Left renal cortex interstitium (tissue), 4 donors: ENCODE results near the gene SETD6. TPM values are rescaled to one million over a fixed set of nuclear protein-coding genes. Genes with fewer than 3 reads are reported as not detected.

Experiments used
- DNase-seq, 4 donors: peaks; one replicate each; pipeline ENCODE4 v3.0.0-alpha.2; 2013; ENCODE audit warnings: low read depth in 4 of 4, low spot score in 2 of 4, missing footprints in 1 of 4
- polyA plus RNA-seq, 4 donors: library from polyadenylated mRNA; unstranded; fragments of 120-200 nt; gene quantifications; one replicate each; pipeline ENCODE4 v1.2.1, GENCODE V29; 2013; ENCODE audit not compliant: insufficient read length in 4 of 4

Gene SETD6
- polyA plus RNA-seq, 4 donors: 22.4 to 51.2 (median 35.1) TPM

DNA sequence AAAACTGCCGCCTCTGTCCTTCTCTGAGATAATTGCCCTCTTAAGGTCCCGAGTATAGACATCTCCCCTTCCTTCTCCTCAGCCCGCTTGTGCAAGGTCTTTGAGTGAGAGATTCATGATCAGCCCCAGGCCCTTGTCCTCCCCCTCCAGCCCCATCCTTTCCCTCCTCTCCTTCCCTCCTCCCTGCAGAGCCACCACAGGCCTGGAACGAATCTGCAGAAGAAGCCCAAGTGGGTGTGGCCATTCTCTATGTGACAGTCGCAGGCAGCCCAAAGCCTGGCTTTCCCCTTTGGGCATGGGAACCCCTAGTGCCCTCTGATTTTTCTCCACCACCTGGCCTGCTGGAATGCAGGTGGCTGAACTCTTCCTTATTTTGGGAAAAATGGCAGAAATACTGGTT, 22.6 kb upstream of the SETD6 start:
- no peak for DNase-seq

DNA sequence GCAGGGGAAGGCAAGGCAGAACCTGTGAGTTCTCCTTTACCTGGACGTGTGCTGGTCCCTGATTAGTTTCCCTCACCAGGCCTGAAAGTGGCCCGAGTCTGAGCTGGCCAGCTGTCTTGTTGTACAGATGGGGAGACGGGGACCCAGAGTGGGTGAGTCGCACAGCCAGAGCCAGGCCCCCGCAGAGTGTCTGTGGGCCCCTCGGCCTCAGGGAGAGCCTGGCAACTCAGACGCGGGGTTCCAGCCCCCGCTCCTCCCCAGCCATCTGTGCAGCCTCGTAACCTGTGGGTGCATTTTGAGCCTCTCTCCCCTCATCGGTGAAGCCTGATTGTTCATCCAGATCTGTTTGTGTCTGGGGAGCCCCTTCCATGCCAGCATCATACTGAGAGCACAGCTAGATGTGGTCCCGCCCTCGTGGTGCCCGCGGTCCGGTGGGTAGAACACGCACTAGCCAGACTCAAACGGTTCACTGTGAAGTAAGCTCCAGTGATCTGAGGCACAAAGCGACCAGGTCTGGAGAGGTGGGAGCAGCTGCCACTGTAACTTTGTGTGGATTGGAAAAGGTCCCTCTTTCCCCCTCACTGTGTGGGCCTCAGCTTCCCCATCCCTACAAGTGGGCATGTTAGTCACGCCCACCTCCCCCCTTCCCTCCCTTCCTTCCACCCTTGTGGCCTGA, 21.4 kb upstream of the SETD6 start:
- DNase-seq: no peak

DNA sequence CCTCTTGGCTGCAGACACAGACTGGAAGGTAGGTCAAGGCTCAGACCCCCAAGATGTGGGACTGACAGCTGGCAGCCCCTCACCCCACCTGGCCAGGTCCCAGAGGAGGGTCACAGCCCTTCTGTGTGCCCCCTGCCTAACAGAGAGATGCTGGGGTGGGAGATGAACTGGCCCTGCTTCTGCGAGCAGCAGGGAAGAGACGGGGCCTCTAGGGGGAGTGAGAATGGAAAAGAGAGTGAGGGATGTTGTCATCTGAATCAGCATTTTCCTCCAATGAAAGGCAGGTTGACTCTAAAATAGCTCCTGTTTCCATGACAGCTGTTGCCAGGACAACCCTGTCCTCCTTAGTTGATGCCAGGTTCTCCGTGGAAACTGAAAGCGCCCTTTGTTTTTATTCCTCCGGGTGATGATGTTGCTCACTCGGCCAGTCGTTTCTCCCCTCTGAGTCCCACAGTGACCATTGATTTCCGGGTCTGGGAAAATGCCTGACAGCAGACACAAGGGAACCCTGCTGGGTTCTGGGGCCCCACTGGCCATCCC, 20.3 kb upstream of the SETD6 start:
- peak in 3 of 4 donors; percentile 64 to 89 (median 77) for DNase-seq

DNA sequence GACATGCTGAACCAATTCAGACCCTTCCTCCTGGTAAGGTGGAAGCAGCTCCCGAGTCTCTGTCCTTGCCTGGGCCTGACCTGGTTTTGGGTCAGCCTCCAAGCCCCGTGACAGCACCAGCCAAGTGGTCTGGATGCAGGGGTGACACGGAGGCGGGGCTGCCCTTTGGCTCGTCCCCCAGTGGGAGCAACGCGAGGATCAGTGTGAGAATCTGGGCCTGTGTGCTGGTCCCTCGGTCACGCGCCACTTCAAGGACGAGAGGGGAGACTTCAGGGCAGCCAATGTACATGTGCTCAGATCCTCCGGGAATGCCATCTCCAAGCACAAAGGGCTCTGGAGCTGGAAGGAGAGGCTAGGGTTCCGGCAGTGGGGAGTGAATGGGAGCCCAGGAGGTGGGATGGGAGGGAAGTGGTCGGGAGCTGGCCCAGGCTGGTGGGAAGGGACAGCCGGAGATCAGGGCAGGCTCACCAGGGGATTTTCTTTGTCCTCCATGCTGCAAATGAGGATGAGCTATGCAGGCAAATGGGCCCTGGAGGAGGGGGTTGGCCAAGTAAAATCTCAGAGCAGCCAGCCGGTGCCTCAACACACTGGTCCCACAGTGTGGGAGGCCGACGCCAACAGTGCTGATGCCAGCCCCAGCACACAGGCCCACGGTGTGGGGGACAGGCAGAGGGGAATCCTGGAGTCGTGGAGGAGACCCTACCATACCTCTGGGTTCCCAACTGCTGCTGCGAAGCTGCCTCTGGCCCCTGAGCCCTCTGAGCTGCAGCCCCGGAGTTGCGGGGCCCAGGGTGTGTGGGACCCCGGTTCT, 19.6 kb upstream of the SETD6 start:
- DNase-seq: no peak

DNA sequence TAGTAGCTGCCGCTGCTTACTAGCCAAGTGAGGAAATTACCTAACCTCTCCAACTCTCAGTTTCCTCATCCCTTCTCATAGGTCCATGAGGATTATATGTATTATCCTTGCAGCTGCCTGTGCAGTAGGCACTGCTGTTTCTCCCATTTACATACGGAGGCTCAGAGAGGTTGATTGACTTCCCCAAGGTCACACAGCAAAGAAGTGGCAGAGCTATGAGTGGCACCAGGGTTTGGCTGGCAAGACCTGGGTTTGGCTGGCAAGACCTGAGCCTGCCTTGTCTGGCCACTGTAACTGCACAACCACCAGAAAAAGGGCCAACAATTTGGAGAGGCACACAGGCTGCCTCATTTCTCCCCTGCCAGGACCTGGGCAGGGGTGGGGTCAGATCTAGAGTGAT, 17.8 kb upstream of the SETD6 start:
- no peak for DNase-seq

DNA sequence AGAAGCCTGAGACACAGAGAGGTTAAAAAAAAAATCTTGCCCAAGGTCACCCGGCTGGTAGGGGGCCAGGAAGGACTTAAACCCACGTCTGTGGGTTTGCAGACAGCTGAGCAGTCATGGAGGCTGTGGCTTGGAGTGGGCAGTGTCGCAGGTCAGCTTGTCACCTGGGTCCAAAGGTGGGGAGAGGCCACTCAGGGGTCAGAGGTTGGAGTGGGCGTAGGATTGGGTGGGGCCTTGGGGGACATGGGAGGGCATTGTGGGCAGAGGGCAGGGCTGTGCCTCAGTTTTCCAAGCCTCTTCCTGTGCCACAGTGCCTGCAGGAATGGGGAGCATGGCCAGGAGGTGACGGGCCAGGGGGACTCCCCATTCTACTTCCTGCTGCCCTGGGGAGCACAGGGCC, 17.4 kb upstream of the SETD6 start:
- no peak for DNase-seq

DNA sequence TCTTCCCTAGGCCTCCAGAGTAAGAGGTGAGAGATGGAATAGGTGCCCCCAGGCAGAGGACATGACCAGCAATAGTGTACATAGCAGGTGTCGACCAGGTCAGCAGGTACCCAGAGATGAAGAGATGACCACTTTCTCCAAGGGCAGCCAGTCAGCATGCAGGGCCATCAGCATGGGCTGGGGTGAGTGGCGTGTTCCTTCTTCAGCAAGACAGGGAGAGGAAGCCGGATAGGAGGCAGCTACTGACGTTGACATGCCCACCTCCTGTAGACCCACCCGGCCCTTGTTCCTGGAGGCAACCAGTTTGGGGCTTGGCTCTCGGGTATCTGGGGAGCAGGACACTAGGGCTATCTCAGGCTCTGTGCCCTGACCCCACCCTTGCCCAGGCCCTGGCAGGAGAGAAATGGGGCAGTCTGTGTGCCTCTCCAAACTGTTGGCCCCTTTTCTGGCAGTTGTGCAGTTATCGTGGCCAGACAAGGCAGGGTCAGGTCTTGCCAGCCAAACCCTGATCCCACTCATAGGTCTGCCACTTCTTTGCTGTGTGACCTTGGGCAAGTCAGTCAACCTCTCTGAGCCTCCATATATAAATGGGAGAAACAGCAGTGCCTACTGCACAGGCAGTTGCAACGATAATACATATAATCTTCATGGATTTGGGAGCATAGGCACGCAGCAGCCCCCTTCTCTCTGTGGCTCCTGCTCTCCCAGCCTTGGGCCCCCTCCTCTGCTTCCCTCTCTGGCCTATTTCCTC, 16.8 kb upstream of the SETD6 start:
- DNase-seq: no peak

DNA sequence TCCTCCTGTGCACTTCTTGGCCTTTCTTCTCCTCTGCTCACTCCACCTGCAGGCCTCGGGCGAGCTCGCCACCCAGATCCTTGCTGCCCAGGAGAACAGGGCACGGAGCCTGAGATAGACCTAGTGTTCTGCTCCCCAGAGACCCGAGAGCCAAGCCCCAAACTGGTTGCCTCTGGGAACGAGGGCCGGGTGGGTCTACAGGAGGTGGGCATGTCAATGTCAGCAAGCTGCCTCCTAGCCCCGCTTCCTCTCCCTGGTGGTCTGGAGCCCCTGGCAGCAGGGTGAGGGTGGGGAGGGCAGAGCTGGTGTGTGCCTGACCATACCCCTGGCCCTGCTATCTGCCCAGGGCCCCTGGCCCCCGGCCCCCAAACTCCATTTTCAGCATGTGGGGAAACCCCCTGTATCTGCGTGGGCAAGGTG, 16.2 kb upstream of the SETD6 start:
- DNase-seq: no peak

DNA sequence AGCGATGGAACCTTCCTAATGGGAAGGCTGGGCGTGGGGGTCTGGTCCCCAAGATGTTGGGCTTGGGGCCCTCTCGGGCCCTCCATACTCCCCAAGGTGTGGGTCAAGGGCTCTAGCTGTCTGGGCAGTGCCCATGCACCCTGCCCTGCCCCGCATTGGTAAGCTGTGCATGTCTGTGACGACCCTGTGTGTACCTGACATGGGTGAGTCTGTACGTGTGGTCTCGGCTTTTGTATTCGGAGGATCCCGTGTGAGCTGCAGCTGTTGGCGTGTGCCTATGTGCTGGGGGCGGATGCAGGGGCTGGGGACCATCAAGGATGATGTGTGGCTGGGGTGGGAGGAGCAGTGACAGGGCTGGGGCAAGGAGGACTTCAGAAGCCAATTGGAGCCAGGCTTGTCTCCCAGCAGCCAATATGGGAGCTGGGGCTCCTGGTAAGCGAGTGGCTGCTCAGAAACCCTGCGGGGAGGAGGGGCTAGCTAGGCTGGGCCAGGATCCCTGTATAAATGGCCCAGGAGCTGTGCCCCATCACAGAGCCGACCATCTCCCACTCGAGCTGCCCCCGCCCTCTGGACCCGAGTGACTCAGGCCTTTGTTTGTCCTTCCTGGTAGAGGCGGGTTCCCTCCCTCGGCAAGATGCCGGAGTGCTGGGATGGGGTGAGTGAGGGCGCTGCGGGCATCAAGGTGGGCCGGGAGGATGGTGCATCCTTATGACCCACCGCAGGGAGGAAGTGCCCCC, 15.5 kb upstream of the SETD6 start, which contains the start of gene NDRG4:
Gene NDRG4, plus strand, starts transcription at position 529 of the 737 bp plus-strand sequence. Its CDS starts 106 bp downstream, at position 635.
- peak in 1 of 4 donors; percentile 83 for DNase-seq

DNA sequence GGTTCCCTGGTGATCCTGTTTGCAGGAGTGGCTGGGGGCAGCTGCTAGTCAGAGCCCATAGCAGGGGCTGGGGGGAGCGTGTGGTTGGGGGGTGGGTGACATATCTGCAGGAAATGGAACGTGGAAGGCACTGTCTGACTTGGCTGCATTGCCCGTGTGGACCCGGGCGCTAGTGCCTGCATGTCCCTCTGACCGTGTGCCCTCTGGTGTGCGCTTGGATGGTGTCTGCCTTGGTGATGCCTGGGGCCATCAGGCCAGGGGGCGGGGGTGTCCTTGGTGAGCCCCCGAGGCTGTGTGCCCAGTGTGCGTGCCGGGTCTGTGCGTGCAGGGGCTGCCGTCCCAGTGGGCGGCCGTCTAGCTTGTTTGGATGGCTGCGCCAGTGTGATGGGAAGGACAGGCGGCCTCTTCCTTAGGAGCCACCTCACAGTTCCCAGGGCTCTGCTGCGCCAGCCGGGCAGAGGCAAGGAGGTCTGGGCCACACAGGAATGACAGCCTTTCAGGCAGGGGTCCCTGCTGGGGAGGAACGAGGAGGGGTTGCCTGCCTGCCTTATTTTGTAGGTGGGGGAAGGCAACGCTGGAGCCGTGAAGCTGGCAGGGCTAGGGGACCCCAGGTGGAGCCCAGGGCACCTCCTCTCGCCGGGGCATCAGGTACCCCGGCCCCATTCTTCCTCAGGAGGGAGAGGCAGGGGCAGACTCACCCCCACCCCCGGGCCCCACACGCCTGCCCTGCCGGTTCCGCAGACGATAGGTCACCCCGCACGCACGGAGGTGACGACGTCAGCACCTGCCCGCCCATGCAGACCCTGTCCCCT, 14.7 kb upstream of the SETD6 start:
- no peak for DNase-seq

DNA sequence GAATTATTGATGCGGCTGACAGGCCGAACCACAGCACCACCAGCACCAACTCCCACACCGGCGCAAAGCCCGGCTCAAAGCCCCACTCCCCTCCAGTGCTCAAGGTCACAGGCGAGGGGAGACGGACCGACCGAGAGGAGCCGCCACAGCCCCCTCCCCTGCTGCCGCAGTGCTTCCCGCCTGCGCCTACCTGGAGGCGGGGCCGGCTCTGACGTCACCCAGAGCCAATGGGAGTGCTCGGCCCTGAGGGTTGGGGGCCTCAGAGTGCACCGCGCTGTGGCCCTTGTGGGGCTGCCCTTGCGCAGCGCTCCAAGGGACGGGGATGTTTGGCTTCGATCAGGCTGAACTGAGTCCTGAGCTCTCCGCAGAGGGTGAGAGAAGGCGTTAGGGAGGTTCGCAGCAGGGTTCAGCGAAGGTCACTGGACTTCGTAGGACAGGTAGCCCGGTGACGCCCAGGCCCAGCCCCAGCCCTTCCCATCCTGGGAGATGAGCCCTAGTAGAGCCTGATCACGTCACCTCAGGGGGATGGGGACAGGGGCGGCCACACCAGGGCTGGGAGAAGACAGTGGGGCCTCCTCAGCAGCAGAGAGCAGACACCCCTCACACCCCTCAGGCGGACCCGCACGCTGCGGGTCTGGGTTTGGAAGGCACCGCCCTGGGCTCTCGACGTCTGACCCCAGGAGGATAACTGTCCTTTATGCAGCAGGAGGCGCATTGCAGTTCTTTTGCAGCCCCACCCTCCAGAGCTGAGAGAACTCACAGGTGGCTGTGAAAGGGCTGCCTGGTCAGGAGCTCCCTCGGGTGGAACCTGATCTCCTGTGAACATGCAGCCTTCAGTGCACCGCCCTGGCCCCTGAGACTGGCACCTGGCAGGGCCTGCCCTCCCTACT, 13.8 kb upstream of the SETD6 start:
- peak in 1 of 4 donors; percentile 56 for DNase-seq

DNA sequence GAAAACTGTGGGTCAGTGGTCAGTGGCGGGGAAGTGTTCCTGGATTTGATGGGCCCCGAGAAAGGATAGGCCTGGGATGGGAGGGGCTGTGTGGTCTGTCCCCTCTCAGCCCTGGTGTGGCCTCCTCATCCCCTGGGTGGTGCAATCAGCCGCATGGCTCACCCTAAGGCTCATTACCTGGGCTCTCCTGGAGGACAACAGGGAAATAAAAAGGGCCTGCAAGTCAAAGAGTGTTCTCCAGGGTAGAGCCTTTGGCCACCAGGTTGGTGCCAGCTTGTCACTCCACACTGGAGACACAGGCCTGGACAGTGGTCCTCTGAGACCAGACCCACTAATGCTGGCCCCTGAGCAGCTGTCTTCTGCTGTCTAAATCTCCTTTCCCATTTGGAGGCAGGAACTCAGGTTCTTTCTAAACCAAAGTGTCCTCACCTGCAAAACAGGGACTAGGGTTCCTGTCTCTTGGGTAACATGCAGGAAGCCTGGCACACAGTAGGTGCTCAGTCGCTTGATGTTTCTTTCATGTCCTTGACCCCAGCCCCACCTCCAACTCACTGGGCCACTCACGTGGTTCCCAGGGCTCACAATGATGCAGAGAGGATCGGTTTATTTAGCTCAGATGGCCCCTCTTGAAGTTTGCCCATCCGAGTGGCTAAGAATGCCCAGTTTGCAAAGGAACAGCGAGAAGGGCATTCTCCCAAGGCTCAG, 12.9 kb upstream of the SETD6 start:
- no peak for DNase-seq

DNA sequence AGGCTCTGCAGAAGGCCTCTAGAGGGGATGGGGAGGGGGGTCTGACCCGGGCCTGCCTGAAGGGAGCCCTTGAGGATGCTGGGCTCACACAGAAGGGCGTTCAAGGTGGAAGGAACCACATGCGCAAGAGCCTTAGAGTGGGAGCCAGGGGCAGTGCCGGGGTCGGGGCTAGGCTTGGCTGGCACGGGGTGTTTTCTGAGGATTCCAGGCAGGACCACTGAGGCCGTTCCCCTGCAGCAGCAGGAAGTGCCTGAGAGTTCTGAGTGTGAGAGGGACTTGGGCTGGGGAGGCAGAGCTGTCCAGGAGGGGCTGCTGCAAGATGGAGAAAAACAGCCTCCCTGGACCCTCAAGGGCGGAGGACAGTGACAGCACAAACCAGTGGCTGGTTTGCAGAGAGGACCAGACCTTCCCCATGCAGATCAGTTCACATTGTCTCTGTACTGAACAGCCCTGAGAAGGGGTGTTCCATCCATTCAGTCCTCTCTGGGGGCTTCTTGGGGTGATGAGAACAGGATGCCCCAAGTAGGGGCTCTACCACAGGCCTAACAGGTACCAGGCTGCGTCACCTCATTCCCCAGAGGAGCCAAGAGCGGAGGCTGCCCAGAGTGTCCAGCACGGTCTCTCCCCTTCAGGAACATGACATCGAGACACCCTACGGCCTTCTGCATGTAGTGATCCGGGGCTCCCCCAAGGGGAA, 12.0 kb upstream of the SETD6 start:
- DNase-seq: no peak

DNA sequence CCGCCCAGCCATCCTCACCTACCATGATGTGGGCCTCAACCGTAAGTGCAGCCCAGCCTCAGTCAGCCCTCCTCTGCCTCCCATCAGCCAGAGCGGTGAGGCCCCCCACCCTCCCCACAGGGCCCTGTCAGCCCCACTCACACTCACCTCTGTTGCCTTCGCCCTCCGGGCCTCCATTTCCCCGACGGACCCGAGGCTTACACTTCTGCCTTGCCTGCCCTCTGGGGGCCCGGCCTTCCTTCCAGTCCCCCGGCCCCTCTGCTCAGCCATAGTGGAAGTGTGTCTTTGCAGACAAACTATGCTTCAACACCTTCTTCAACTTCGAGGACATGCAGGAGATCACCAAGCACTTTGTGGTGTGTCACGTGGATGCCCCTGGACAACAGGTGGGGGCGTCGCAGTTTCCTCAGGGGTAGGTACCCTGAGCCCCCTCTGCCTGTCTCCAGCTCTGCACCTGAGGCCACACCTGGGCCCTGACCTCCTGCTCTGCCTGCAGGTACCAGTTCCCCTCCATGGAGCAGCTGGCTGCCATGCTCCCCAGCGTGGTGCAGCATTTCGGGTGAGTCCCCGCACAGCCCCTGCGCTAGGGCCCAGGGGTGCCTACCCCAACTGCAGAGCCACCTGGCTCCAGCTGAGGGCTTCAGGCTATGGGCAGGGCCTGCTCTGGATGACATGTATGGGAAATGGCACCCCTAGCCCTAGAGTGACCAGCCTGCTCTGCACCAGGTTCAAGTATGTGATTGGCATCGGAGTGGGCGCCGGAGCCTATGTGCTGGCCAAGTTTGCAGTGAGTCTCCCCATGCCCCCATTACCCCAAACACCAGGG, 11.2 kb upstream of the SETD6 start:
- no peak for DNase-seq

DNA sequence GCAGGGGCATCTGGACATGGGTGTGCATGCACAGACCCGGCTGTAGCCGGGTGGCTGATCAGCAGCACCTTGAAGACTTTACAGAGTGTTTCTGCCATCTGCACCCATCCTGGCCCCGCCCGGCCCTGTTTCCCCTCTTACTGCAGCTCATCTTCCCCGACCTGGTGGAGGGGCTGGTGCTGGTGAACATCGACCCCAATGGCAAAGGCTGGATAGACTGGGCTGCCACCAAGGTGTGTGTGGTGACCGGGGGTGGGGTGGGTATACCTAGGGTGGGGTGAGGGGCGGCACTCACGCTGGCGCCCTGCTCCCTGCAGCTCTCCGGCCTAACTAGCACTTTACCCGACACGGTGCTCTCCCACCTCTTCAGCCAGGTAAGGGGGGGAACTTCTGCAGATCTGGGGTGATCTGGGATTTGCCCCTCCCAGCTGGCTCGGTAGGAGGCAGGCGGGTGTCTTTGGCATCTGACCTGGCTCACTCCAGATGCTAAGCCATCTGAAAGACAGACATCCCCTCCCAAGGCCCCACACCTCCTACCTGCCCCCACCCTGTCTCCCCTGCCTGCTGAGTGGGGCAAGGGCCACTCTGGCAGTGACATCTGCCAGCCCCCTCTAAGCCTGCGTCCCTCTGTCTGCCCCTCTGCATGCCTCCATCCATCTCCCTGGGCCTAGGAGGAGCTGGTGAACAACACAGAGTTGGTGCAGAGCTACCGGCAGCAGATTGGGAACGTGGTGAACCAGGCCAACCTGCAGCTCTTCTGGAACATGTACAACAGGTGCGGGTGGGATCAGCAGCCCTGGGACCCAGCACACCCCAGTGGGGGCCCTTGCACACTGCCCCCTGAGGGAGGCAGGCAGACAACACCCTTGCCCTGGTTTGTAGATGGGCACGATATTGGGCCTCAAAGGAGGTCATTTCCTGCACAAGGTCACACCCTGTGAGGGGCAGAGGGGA, 8.8 kb upstream of the SETD6 start:
- no peak for DNase-seq
